CD4-positive, alpha-beta T cell treated with Interleukin-4 for 4 hours (primary cell): Measurements from ENCODE around the gene MRTFA.
A peak's percentile ranks its signal among the peaks of the same experiment; 100 is the strongest.
"Not testable (repeated sequence)": the region's sequence is repeated elsewhere in the genome, so short reads cannot be mapped to it uniquely, and the experiment has no call there.

Experiments used
- DNase-seq: peaks from one replicate; pipeline ENCODE4 v3.0.0-alpha.2; 2020

The MRTFA gene

DNA sequence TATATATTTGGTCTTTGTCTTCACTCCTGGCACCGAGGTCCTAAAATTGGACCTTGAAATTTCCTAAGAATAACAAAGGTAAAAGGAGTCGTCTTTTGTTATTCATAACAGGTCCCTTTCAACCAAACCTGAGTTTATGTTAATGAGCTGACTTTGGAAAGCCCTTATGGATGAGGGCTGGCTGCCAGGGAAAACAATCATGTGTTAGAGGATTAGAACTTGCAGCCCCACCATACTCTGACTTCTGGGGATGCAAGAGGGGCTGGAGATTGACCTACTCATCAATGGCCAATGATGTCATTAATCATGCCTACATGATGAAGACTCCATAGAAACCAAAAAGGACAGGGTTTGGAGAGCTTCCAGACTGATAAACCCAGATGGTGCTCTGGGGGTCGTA is 118.9 kb downstream of the MRTFA start:
- DNase-seq: no peak

DNA sequence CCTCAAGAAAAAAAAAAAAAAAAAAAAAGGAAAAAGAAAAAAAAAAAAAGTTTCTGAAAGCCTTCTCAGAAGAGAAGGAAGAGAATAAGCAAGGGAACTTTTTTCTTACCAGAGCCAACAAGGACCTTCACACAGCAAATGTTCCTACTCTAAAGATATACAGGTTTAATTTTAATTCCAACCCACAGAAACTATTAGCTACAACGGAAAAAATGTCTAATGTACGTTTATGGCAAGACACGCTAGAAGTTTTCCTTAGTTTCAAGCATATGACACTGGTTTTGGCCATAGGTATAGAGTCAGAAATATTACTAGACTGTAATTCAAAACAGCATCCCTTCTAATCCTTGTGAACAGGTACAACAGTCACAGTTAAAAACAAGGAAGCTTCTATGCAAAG is 120.1 kb downstream of the MRTFA start:
- DNase-seq: no peak

DNA sequence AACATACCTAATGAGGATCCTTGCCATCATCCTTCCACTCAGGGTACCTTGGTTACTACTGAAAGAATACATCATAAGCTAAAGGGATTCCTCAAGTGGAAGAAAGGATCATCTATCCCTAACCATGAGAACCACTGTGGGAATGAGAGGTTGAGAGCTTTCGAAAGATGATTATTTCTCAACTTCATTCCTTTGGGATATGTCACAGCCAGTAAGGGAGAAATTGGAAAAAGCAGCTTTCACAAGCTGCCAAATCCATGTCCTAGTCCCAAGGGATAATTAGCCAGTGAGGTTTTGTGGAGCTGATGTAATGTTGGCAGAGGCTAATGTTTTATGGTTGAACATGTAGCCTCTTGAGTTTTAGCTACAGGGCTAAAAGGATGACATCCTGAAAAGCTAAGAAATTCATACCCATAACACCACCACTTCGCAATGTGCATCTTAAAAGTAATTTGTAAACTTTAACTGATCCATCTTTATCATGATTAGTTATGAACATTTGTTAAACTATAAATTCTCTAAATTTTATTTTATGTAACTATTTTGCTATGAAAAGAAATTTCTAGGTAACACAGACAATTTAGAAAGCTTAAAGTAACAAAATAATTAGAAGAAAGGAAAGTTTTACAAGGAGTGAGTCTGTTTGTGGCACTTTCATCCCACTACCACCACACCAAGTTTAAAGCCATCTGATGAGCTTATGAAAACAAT is 123.9 kb downstream of the MRTFA start:
- DNase-seq: no peak

DNA sequence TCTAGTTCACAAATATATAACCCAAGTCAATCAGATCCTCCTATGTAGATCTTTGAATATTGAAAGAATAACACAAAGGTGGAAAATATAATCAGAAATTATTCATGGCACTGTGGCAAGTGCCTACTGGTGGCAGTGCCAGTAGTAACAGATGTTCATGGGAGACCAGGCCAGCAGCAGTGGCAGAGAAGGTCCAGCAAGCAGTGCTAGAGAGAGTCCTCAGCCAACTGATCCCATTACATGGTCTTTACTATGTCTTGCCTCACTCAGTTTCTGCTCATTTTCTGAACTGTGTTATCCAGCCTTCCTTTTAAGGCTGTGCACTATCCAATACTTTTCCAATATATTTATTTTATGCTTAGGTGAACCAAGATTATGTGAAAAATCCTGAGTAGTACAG is 124.9 kb downstream of the MRTFA start:
- DNase-seq: no peak

DNA sequence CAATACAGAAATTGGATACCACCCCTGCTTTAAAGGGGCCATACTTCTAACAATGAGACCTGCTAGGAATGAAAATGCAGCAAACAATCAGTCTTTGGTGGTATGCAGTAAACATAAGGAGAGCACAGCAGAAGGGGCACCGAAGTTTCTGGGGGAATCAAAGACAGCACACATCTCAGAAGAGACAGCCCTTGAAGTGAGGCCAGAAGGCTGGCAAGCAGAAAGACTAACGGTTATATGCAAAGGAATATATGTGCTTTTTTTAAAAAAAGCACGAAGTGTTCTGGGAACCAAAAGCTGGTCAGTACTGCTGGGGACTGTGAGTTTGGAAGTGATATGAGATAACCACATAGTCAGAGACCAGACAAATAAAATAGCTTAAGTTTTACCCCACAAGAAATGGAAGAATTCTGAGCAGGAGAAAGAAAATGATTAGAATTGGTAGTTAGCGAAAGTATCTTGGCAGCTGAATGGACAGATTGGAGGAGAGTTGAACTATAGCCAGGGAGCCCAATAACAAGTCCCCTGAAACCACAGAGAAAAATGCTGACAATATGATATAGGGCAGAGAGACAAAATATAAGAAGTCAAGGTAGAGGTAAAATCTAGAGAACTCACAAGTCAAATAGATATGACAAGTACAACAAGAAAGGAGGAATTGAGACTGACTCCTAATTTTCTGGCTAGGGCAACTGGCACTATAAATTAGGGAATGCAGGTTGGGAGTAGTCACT is 125.7 kb downstream of the MRTFA start:
- DNase-seq: no peak

DNA sequence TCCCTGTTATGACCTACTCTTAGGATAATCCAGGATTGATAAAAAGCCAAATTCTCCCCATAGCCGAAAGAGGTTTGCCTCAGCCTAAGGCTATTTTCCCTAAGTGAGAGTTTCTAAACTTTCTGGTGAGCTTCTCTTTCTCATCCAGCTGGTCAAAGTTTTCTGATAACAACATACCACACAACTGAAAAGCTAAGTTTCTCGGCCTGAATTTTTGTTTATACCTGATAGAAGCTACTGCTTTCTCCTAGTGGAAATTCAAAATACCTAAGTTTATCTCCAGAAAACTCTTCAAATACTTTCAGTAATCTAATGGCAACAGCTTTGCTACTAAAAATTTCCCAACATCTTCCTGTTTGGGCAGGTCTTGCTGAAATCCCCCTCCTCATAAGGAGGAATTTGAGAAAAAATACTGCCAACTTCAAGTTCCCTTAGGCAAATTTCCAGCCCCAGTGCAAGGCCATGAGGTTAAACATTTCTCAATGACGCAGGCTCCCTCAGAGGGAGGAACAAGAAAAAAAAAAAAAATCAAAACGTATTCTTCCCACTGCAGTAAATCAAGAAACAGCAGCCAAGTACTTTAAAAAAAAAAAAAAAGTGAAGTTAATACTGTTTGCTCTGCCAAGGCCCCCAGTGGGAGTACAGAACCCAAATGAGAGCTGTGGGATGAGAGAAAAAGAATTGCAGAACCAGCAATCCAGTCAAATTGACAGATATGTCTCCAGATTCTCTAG is 127.0 kb downstream of the MRTFA start:
- DNase-seq: no peak

DNA sequence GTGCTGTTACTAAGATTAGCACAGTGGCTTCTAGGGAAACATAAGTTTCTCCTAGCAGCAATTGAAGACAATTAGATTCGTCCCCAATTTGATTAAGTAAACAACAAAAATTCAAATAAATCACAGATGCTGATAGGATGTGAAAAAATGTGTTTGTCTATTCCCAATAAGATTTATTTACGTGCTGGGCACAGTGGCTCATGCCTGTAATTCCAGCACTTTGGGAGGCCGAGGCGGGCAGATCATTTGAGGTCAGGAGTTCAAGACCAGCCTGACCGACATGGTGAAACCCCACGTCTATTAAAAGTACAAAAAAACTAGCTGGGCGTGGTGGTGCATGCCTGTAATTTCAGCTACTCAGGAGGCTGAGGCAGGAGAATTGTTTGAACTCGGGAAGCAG is 128.5 kb downstream of the MRTFA start:
- DNase-seq: not testable (repeated sequence)

DNA sequence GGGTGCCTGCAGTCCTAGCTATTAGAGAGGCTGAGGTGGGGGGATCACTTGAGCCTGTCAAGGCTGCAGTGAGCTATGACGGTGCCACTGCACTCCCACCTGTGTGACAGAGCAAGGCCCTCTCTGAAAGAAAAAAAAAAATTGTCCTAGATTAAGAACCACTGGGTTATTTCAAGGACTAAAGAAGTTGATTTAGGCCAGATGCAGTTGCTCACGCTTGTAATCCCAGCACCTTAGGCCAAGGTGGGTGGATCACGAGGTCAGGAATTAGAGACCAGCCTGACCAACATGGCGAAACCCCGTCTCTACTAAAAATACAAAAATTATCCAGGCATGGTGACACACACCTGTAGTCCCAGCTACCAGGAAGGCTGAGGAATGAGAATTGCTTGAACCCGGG is 129.0 kb downstream of the MRTFA start:
- no peak for DNase-seq

DNA sequence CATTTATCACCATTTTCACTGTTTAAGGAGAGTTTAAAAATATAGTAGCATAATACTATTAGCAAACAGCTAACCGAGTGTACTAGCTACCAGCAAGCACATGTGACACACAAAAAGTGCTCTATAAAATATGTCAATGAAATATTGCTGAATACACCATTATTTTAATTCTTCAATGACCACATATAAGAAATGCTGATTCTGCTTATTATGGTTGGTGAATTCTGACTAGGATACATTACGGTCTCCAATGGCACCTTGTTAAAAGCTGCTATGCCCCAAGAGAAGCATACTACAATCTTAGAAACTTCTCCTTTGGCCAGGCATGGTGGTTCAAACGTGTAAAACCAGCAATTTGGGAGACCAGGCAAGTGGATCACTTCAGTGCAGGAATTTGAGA is 129.8 kb downstream of the MRTFA start:
- no peak for DNase-seq

DNA sequence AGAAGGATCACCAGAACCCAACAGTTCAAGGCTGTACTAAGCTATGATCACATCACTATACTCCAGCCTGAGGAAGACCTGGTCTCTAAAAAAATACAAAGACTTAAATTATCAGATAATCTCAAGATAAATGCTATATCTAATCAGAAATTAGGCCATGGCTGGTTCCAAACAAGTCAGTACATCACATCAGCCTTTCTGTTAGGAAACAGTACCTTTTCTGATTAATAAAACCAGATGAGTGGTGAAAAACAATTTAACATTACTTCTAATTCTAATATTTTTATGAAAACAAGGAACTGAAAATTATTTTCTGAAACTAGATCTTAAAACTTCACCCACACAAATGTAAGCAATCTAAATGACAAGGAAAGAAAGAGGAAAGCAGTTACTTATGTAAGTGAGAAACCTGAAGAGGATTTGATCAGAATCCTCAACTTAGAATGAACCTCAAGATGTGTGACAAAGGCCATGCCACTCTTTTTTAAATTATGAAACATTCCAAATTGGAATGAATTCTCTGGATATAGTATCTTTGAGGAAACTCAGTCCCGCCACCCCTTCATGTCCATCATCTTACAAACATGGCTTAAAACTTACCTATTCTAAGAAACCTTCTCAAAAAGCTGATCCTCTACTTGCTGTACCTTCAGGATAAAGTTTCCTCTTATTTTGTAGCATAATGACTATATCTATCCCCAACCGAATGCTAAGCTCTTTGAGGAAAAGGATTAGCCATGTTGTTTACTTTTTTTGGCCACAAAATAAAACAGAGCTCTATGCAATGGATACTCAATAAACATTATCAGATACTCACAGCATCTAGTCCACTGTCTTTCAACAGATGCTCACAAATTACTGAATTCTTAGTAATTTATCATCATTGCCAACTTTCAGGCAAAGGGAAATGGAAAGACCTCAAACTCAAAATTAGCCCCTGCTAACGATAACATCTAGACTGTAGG is 132.0 kb downstream of the MRTFA start:
- DNase-seq: no peak

DNA sequence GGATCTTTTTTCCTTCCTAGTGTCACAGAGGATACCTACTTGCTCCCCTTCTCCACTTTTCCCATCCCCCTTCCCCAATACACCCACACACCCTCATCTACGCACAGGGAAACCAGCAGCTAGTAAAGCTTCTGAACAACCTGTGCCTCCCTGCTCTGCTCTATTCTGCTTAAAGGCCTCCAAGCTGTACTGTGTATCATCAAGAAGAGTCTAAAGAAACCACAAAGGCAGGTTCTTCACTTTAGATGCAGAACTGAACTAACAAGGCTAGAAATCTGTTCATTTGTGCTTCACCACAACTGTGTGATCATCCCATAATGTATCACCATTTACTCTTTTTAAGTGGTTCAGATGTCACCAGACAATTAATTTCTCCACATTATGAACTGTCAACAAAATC is 133.6 kb downstream of the MRTFA start:
- no peak for DNase-seq

DNA sequence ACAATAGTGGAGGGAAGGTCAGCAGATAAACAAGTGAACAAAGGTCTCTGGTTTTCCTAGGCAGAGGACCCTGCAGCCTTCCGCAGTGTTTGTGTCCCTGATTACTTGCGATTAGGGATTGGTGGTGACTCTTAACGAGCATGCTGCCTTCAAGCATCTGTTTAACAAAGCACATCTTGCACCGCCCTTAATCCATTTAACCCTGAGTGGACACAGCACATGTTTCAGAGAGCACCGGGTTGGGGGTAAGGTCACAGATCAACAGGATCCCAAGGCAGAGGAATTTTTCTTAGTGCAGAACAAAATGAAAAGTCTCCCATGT is 136.1 kb downstream of the MRTFA start:
- not testable (repeated sequence) for DNase-seq

DNA sequence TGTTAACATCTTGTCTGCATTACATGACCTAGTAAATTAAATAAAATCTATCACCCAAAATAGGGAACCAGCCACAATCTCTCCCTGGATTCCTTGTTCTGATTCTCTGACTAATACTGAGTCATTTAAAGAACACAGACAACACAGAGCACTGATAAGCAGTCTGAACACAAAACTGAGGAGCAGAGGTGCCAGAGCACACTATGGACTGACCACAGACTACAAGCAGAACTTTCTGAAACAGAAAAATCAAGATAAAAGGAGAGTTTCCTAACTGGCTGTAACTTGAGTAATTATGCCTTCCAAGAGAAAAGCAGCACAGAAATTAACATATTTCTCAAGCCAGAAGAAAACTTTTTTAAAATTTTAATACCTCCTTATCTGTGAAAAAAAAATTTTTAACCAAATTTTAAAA is 137.3 kb downstream of the MRTFA start:
- DNase-seq: no peak

DNA sequence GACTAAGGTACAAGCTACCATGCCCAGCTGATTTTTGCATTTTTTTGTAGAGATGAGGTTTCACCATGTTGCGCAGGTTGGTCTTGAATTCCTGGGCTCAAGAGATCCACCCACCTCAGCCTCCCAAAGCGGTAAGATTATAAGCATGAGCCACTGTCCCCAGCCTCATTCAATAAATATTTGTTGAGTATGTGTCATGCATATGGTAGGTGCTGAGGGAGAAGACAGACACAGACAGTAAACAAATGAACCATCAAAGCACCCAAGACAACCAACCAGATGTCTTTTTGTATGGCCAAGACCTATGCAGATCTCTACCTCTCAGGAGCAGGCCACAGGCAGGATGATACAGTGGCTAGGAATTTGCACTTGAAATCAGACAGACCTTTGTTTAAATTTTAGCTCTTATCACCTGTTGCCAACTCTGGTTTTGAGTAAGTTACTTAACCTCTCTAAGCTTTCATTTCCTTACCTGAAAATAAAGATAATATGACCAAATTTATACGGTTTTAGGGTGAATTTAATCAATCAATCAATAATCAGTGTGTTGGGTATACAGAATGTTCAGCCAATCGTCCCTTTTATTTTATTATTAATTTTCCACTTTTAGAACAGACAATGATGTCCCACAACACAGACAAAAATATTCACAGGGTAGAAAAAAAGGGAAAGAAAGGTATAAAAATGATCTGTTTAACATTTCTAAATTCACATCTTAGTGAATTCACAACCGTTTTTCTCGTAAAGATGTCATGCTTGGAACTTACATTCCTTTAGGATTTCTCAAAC is 137.9 kb downstream of the MRTFA start:
- no peak for DNase-seq

DNA sequence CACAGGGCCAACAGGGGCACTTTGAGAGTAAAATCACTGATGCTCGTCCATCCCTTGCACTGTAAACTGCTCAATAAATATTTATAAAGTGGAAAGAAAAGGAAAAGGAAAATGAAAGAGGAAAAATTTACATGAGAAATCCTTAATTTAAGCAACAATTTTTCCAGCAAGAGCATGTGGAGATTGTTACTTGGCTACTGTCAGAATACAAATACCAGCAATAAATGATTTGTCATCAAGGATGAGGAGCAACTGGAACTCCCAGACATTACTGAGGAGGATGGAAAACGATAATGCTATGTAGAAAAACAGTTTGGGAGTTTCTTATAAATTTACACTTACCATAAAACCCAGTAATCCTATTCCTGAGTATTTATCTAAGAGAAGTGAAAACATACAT is 143.1 kb downstream of the MRTFA start:
- no peak for DNase-seq

DNA sequence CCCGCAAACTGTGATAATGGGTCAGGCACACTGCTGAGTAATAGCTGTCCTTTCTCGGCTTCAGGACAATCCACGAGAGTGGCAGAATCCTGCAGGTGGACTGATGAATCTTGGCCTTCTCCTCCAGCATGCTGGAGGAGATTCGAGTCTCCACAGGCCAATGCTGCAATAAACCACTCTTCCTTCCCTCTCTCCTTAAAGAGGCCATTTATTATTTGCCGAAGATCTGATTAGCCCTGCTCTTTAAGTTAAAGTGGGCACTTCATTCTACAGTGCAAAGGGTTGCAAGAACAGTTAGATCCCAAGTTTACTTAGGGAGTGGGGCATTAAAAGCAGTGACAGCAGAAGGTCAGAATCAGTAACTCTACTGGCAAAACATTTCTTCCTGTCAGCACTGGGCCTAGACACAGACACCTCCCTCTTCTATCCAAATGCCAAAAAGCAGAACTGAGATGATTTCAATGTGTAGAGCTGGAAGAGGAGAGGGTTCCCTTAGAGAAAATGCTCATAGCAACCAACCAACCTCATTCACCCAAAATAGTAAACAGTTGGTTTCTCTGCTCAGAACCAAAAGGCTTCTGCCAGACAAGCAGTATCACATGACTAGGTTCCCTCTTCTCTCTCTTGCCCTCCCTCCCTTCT is 144.4 kb downstream of the MRTFA start:
- DNase-seq: peak; percentile 49

DNA sequence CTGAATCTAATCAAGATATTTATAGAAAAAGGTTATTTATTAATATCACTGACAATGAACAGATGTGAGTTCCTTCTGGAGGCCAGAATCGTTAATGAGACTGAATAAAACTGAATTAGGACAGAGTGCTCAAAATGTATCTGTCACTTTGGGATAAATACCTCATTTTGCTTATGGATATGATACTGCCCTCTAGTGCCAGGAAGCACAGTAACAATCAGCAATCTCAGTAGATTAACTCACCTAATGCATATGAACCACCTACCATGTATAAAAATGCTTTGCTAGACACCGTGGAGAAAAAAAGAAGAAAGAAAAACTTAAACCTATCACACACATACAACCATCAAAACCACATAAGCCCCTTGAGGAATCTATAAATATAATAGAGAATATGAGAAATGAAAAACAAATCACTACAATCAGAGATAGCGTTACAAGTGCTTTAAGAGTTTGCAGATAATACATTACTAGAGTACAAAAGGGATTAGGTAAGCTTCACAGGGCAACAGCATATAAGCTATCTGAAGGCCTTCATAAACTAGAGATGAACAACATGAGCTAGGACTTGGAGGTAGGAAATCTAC is 148.8 kb downstream of the MRTFA start:
- peak; percentile 63 for DNase-seq

DNA sequence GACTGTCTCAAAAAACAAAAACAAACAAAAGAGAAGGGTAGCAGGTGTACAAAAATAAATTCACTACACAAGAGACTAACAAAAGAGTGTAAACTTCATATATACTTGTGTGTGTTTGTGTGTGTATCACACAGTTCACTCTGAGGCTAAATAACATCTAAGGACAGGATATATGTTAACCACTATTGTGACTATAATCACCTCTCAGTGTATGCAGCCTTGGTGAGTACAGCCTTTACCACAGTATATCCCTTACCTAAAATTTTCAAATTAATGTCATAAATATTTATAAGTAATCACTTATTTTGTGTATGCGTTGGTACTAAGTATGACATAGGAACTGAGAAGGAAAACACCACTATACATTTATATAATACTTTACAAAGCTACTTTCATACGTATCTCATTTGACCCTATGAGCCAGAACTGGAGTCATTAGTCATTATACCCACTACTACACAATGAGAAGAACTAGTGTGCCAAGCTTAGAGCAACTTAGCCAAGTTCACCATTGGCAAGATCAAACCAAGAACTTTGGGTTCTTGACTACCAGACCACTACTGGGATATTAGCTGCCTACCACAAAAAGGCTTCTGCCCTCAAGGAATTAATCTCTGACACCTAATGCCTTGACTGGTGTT is 149.4 kb downstream of the MRTFA start:
- no peak for DNase-seq

DNA sequence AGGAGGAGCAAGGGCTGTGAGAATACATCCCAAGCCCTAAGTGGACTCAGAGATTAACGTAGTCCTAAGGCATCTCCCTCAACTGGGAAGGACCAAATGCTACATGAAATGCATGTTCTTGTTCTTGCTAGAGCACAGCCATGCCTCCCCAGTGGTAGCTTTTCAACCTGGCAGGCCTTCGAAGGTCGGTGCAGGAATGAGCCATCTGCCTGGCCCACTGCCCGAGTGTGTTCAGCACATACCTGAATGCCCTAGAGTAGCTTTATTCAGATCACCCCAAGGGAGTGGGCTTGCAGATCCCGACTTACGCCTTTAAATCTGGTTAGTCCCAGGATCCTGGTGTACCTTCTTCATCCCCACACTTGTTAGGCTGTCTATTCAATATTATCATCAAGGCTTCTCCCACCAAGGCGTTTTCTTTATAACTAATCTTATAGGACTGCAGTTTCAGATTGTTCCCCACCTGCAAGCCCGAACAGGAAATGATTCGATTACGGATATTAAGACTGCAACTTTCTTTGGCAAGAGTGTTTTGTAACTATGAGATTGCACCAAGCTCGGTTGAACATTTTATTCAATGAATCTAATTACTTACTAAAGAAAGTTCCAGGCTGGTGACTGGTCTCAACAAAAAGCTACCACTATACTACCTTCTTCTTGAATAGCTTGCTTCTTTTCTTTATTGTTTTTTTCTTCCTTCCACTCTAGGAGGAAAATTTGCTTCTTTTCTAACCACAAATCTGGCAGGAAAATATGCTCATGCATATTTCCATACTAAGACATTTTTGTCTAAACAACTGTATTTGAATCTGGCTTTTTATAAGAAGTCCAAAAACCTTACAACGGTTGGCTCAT is 150.5 kb downstream of the MRTFA start:
- no peak for DNase-seq
